OCI-LY1 (cell line): Measurements from ENCODE around the gene PKDCC.

Experiments
- H2AFZ ChIP-seq: fragments of 200-600 bp; sonication (generic), shearing (Covaris generic); 2 replicates; pipeline ENCODE4 v1.6.0; 2014; ENCODE audit warnings: antibody characterized with exemption, mild to moderate bottlenecking, low read length
- H3F3A ChIP-seq: fragments of 200-600 bp; sonication (generic), shearing (Covaris generic); 2 replicates; pipeline ENCODE4 v1.6.0; 2014; ENCODE audit warnings: mild to moderate bottlenecking, antibody characterized with exemption, low read length, moderate library complexity; ENCODE audit not compliant: insufficient read depth
- H3K27ac ChIP-seq: fragments of 200-600 bp; sonication (generic); 2 replicates; pipeline ENCODE4 v1.5.1; 2014; ENCODE audit warnings: low read length, mixed run types, mild to moderate bottlenecking, low read depth; ENCODE audit not compliant: poor library complexity, severe bottlenecking
- H3K27me3 ChIP-seq: fragments of 200-600 bp; sonication (generic); 2 replicates; pipeline ENCODE4 v1.6.0; 2014; ENCODE audit warnings: antibody characterized with exemption, mild to moderate bottlenecking, low read length, moderate library complexity; ENCODE audit not compliant: insufficient read depth
- H3K36me3 ChIP-seq: fragments of 200-600 bp; sonication (generic); 2 replicates; pipeline ENCODE4 v1.6.1; 2014; ENCODE audit warnings: mild to moderate bottlenecking, antibody characterized with exemption, low read length, moderate library complexity, mixed read lengths; ENCODE audit not compliant: insufficient read depth
- H3K4me1 ChIP-seq: fragments of 200-600 bp; sonication (generic); 2 replicates; pipeline ENCODE4 v1.5.1; 2014; ENCODE audit warnings: mild to moderate bottlenecking, low read length, moderate library complexity; ENCODE audit not compliant: insufficient read depth, severe bottlenecking
- H3K4me2 ChIP-seq: fragments of 200-600 bp; sonication (generic), shearing (Covaris generic); 2 replicates; pipeline ENCODE4 v1.6.1; 2014; ENCODE audit warnings: low read length
- H3K4me3 ChIP-seq: fragments of 200-600 bp; sonication (generic); 2 replicates; pipeline ENCODE4 v1.5.1; 2014; ENCODE audit warnings: low read length, low read depth, mild to moderate bottlenecking, mixed read lengths; ENCODE audit not compliant: poor library complexity, severe bottlenecking
- H3K79me2 ChIP-seq: fragments of 200-600 bp; shearing (Covaris generic); 2 replicates; pipeline ENCODE4 v1.6.1; 2016; ENCODE audit warnings: mixed run types, low read length, mixed read lengths; ENCODE audit not compliant: insufficient read depth
- H3K9ac ChIP-seq: fragments of 200-600 bp; sonication (generic), shearing (Covaris generic); 2 replicates; pipeline ENCODE4 v1.6.1; 2014; ENCODE audit warnings: mild to moderate bottlenecking, low read length, mixed read lengths
- H3K9me2 ChIP-seq: fragments of 200-600 bp; sonication (generic), shearing (Covaris generic); 2 replicates; pipeline ENCODE4 v1.6.1; 2014; ENCODE audit warnings: low read depth, mild to moderate bottlenecking, low read length, mixed read lengths
- H3K9me3 ChIP-seq: fragments of 200-600 bp; shearing (Covaris generic); 2 replicates; pipeline ENCODE4 v1.6.1; 2014; ENCODE audit warnings: low read length, mixed read lengths
- H4K20me1 ChIP-seq: fragments of 200-600 bp; sonication (generic), shearing (Covaris generic); 2 replicates; pipeline ENCODE4 v1.6.0; 2016; ENCODE audit warnings: mild to moderate bottlenecking, low read length; ENCODE audit not compliant: insufficient read depth
- CTCF ChIP-seq: fragments of 200-600 bp; sonication (generic), shearing (Covaris generic); IDR thresholded peaks from 2 replicates; pipeline ENCODE4 v1.5.1; 2017; ENCODE audit warnings: mild to moderate bottlenecking, antibody characterized with exemption, low read length, moderate library complexity, mixed read lengths
- EZH2 ChIP-seq: fragments of 200-600 bp; sonication (generic), shearing (Covaris generic); IDR thresholded peaks from 2 replicates; pipeline ENCODE4 v1.8.0; 2017; ENCODE audit warnings: borderline replicate concordance, mixed run types, mild to moderate bottlenecking, antibody characterized with exemption, low read length, moderate library complexity, mixed read lengths

Gene PKDCC

GRCh38 chr2:42046819-42047487 is 868 bp upstream of the PKDCC start:
- TF ChIP-seq CTCF = no peak
- no peak for TF ChIP-seq EZH2
- no peaks in the 10 kb centered on the region for H3K4me1 ChIP-seq
- H4K20me1 ChIP-seq = no peaks in the 10 kb centered on the region
- H3K9me2 ChIP-seq = no peaks in the 10 kb centered on the region
- H3K79me2 ChIP-seq = no peaks in the 10 kb centered on the region
- no peak overlapping the region for H3K27ac ChIP-seq
- no peaks in the 10 kb centered on the region for H3K9me3 ChIP-seq
- no peak overlapping the region for H3K9ac ChIP-seq
- no peaks in the 10 kb centered on the region for H3F3A ChIP-seq
- H3K36me3 ChIP-seq = no peaks in the 10 kb centered on the region
- no peak overlapping the region for H2AFZ ChIP-seq
- H3K4me3 ChIP-seq = no peak overlapping the region
- H3K4me2 ChIP-seq = no peak overlapping the region
- no peaks in the 10 kb centered on the region for H3K27me3 ChIP-seq

GRCh38 chr2:42048299-42049220 is 739 bp downstream of the PKDCC start:
- H3K9ac ChIP-seq = no peak overlapping the region
- H3K27ac ChIP-seq = no peak overlapping the region
- no peak overlapping the region for H3K4me3 ChIP-seq
- H3K4me2 ChIP-seq = no peak overlapping the region
- H3K9me3 ChIP-seq = no peaks in the 10 kb centered on the region
- H3K27me3 ChIP-seq = no peaks in the 10 kb centered on the region
- H3K79me2 ChIP-seq = no peaks in the 10 kb centered on the region
- no peaks in the 10 kb centered on the region for H4K20me1 ChIP-seq
- no peaks in the 10 kb centered on the region for H3F3A ChIP-seq
- H3K4me1 ChIP-seq = no peaks in the 10 kb centered on the region
- H2AFZ ChIP-seq = no peak overlapping the region
- no peaks in the 10 kb centered on the region for H3K36me3 ChIP-seq
- TF ChIP-seq EZH2 (no peak), CTCF (no peak)
- no peaks in the 10 kb centered on the region for H3K9me2 ChIP-seq

- no peaks in the 10 kb centered on the region for H3K4me1 ChIP-seq
- H3K79me2 ChIP-seq = no peaks in the 10 kb centered on the region
- no peaks in the 10 kb centered on the region for H3F3A ChIP-seq
- no peak overlapping the region for H2AFZ ChIP-seq
- H3K27me3 ChIP-seq = no peaks in the 10 kb centered on the region
- H3K36me3 ChIP-seq = no peaks in the 10 kb centered on the region
- no peak overlapping the region for H3K4me3 ChIP-seq
- no peak overlapping the region for H3K9ac ChIP-seq
- H3K27ac ChIP-seq = no peak overlapping the region
- H3K9me3 ChIP-seq = no peaks in the 10 kb centered on the region
- no peaks in the 10 kb centered on the region for H4K20me1 ChIP-seq
- no peaks in the 10 kb centered on the region for H3K9me2 ChIP-seq
- H3K4me2 ChIP-seq = no peak overlapping the region
- no peak for TF ChIP-seq EZH2
These were observed 1.6 kb downstream of the PKDCC start for GRCh38 chr2:42049221-42050009.
